Keratinocyte (primary cell): Measurements from ENCODE around the gene SYT15. TPM values are rescaled to one million over a fixed set of nuclear protein-coding genes. Genes with fewer than 3 reads are reported as not detected.
A peak's percentile ranks its signal among the peaks of the same experiment; 100 is the strongest.
"Not testable (repeated sequence)": the region's sequence is repeated elsewhere in the genome, so short reads cannot be mapped to it uniquely, and the experiment has no call there.

ENCODE experiments used
- DNase-seq: peaks from one replicate; pipeline ENCODE4 v3.0.0-alpha.2; 2011; ENCODE audit warnings: low read depth, missing footprints, low spot score
- FAIRE-seq: peaks from 2 replicates; lab custom pipeline; 2011; peaks lifted over from hg19 to GRCh38; lab: Jason Lieb, UNC
- H2AFZ ChIP-seq: 2 replicates; pipeline ENCODE4 v1.6.0; 2012; ENCODE audit warnings: low read length, control low read depth, inconsistent platforms; ENCODE audit not compliant: control insufficient read depth
- H3K27ac ChIP-seq: 2 replicates; pipeline ENCODE4 v1.5.1; 2011; ENCODE audit warnings: low read length; ENCODE audit not compliant: control insufficient read depth, insufficient read depth
- H3K27me3 ChIP-seq: 3 replicates; pipeline ENCODE4 v1.6.0; 2011; ENCODE audit warnings: low read length; ENCODE audit not compliant: control insufficient read depth, insufficient read depth; ENCODE audit errors: extremely low read depth
- H3K36me3 ChIP-seq, 2 experiments: 2 replicates in 1 of 2; 3 replicates in 1 of 2; pipeline ENCODE4 v1.5.1; 2011; ENCODE audit warnings: low read length in 2 of 2, mild to moderate bottlenecking in 1 of 2; ENCODE audit not compliant: control insufficient read depth in 2 of 2, insufficient read depth in 2 of 2; ENCODE audit errors: extremely low read depth in 1 of 2
- H3K4me1 ChIP-seq: 3 replicates; pipeline ENCODE4 v1.5.1; 2011; ENCODE audit warnings: low read length; ENCODE audit not compliant: control insufficient read depth, insufficient read depth; ENCODE audit errors: extremely low read depth
- H3K4me2 ChIP-seq: 3 replicates; pipeline ENCODE4 v1.6.0; 2011; ENCODE audit warnings: low read depth, low read length; ENCODE audit not compliant: control insufficient read depth, insufficient read depth; ENCODE audit errors: extremely low read depth
- H3K4me3 ChIP-seq, 3 experiments: fragments of 200-600 bp in 1 of 3; sonication (generic) in 1 of 3; 2 replicates in 2 of 3; 3 replicates in 1 of 3; pipeline ENCODE4 v1.5.1; 2011 to 2016; ENCODE audit warnings: low read length in 3 of 3, mild to moderate bottlenecking in 3 of 3, control low read depth in 2 of 3, inconsistent platforms in 1 of 3, low read depth in 1 of 3, mixed read lengths in 1 of 3, mixed run types in 1 of 3, moderate library complexity in 1 of 3; ENCODE audit not compliant: control insufficient read depth in 2 of 3, insufficient read depth in 2 of 3; ENCODE audit errors: extremely low read depth in 1 of 3
- H3K79me2 ChIP-seq: 2 replicates; pipeline ENCODE4 v1.6.0; 2012; ENCODE audit warnings: low read length; ENCODE audit not compliant: control insufficient read depth, insufficient read depth
- H3K9ac ChIP-seq: 3 replicates; pipeline ENCODE4 v1.6.0; 2011; ENCODE audit warnings: low read length; ENCODE audit not compliant: control insufficient read depth, insufficient read depth; ENCODE audit errors: extremely low read depth
- H3K9me1 ChIP-seq: 3 replicates; pipeline ENCODE4 v1.6.0; 2011; ENCODE audit warnings: low read length; ENCODE audit not compliant: control insufficient read depth, insufficient read depth; ENCODE audit errors: extremely low read depth
- H3K9me3 ChIP-seq: 2 replicates; pipeline ENCODE4 v1.5.1; 2012; ENCODE audit warnings: low read depth, low read length; ENCODE audit not compliant: control insufficient read depth
- H4K20me1 ChIP-seq: 3 replicates; pipeline ENCODE4 v1.6.0; 2011; ENCODE audit warnings: low read length; ENCODE audit not compliant: control insufficient read depth, insufficient read depth; ENCODE audit errors: extremely low read depth
- dilution Hi-C: fragments of 300-500 bp; cut with MboI; formaldehyde crosslinking; loops from one replicate; pipeline ENCODE4 v1.7.0; 2020; ENCODE audit warnings: low sequenced_read_pairs; ENCODE audit not compliant: extremely low pct_ligation_motif_present
- polyA plus RNA-seq, 5 experiments: library from polyadenylated mRNA; depleted of rRNA in 3 of 5; stranded (reverse) in 3 of 5; stranded (forward) in 1 of 5; unstranded in 1 of 5; fragments of >200 nt; gene quantifications; 1 replicate in 1 of 5; 2 replicates in 3 of 5; 3 replicates in 1 of 5; pipeline versions ENCODE4 v1.2.1 to v1.2.3, GENCODE V29; 2011 to 2012; ENCODE audit warnings: missing spikeins in 2 of 5, low read depth in 1 of 5, low replicate concordance in 1 of 5

The SYT15 gene
- polyA plus RNA-seq, 1 donor (not counting 4 experiments of a cell fraction or from before 2014, with no cell fraction given), result 0.16 TPM

GRCh38 chr10:46631683-46632082 is 52.8 kb downstream of the SYT15 start:
- H3K27me3 ChIP-seq, H3K27ac ChIP-seq, dilution Hi-C loops, H2AFZ ChIP-seq, H3K79me2 ChIP-seq, H3K9ac ChIP-seq, DNase-seq, H3K4me3 ChIP-seq, H3K4me2 ChIP-seq, H3K9me1 ChIP-seq, H4K20me1 ChIP-seq, FAIRE-seq, H3K9me3 ChIP-seq, H3K4me1 ChIP-seq, H3K36me3 ChIP-seq: not testable (repeated sequence)

- H3K27me3 ChIP-seq, FAIRE-seq, H3K9ac ChIP-seq, H3K79me2 ChIP-seq, H4K20me1 ChIP-seq, H3K27ac ChIP-seq, H3K9me1 ChIP-seq, H2AFZ ChIP-seq, H3K4me1 ChIP-seq, H3K4me2 ChIP-seq, DNase-seq, H3K36me3 ChIP-seq, dilution Hi-C loops, H3K9me3 ChIP-seq: not testable (repeated sequence)
- peak overlapping the region in 1 of 3 experiments; percentile 8 for H3K4me3 ChIP-seq
These were observed 55.8 kb downstream of the SYT15 start for GRCh38 chr10:46634698-46635097.

GRCh38 chr10:46635364-46635959 is 56.5 kb downstream of the SYT15 start:
- H3K36me3 ChIP-seq, H3K9me3 ChIP-seq, H3K27me3 ChIP-seq, H3K9me1 ChIP-seq, dilution Hi-C loops, H3K4me2 ChIP-seq, FAIRE-seq, H3K27ac ChIP-seq, DNase-seq, H4K20me1 ChIP-seq, H3K9ac ChIP-seq, H3K4me1 ChIP-seq, H3K79me2 ChIP-seq, H2AFZ ChIP-seq: not testable (repeated sequence)
- H3K4me3 ChIP-seq, result peak overlapping the region in 1 of 3 experiments; percentile 14

- FAIRE-seq, H3K79me2 ChIP-seq, DNase-seq, H3K27ac ChIP-seq, H3K36me3 ChIP-seq, H4K20me1 ChIP-seq, H3K27me3 ChIP-seq, H3K4me1 ChIP-seq, H3K4me2 ChIP-seq, H3K9me3 ChIP-seq, H3K9me1 ChIP-seq, H3K4me3 ChIP-seq, dilution Hi-C loops, H2AFZ ChIP-seq, H3K9ac ChIP-seq: not testable (repeated sequence)
These were observed 61.1 kb downstream of the SYT15 start for GRCh38 chr10:46640005-46640404.
